Midbrain (tissue), 1 donor: ENCODE data around the gene ADAMTS18.

Source experiments
- DNase-seq: peaks from one replicate; lab custom pipeline; 2025; lab: John Stamatoyannopoulos, UW

Gene ADAMTS18

DNA sequence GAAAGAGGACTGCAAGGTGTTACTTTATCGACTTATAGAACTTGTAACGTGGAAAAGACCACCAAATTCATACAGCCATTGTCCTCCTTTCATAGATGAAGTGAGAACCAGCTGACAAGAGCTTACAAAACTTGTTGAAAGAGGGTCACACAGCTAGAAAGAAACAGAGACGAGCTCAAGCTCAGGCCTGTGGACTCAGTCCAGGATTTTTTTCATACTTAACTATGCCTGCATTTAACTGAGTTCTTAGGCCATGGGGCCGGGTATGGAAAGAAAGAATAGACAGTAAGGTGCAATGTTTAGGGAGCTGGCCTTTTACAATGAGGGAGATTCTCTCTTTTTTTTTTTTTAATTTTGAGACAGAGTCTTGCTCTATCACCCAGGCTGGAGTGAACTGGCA lies 106.1 kb downstream of the ADAMTS18 start:
- DNase-seq: no peak

GRCh38 chr16:77328274-77328673 lies 106.6 kb downstream of the ADAMTS18 start:
- DNase-seq: no peak

DNA sequence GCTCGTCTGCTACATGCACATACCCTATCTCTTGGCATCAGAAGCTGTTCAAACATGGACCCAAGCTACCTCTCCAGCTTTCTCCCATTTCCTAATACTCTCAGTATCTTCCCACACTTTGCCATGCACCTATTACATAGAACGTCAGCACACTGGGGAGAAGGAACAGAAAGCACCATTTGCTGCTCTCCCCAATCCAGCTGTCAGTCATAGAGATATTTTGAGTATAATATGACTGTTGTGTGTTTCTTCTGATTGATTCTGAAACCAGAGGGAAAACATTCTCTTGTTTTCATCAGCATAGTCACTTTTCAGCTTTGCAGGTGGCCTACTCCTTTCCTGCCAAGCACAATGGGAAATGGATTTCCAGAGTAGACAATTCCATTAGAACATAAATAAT lies 107.1 kb downstream of the ADAMTS18 start:
- DNase-seq: no peak

DNA sequence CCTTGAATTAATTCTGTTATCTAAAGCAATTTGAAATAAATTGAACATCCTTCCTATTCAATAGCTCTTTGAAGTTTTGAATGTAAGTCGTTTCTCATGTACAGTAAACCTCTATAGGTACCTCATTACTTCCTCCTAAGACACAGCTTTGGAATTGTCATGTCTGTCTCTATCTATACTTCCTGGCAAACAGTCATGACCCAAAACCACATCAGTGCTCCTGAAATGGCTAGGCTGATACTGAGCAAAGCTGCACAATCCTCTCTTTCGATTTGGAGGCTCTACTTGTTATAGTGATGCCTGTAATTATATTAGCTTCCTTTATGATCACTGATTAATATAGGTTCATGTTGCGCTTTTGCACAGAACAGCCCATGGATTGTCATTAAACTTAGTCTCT lies 110.1 kb downstream of the ADAMTS18 start:
- DNase-seq: no peak

DNA sequence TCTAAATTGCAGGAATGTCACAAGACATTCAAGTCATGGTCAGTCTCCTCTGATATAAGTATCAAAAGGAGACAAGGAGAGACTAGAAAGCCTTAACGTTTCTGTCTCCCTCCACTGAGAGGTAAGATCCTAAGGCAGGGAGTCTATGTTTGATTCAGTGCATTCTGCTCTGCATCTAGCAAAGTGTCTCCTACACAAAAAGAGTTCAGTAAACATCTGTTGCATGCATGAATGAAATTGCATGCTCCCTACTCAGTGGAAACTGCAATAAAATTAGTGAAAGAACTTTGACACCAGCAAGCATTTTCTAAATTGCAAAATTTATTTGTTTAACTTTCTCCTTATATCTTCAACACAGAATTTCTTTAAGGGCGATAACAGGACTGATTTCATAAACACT lies 111.1 kb downstream of the ADAMTS18 start:
- no peak for DNase-seq

- no peak for DNase-seq
Measured at GRCh38 chr16:77322757-77323156, 112.1 kb downstream of the ADAMTS18 start.

- DNase-seq: no peak
Measured at GRCh38 chr16:77317059-77317458, 117.8 kb downstream of the ADAMTS18 start.

DNA sequence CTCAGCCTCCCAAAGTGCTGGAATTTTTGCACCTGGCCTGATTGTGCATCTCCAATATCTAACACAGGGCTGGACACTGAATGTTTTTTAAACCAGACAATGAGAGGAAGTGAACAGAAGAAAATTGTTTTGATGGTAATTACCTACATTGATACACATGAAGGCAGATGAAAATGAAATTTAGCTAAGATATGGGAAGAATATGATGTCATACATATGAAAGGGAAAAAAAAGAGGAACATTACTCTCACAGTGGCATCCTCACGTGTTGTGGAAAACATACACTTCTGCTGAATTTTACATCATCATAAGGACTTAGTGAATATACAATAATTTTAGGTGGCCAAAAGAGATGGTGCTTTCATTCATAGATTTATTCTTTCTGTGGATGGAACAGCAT lies 124.0 kb downstream of the ADAMTS18 start:
- DNase-seq: no peak

GRCh38 chr16:77308163-77308561 lies 126.7 kb downstream of the ADAMTS18 start:
- DNase-seq: no peak

- no peak for DNase-seq
Measured at GRCh38 chr16:77307426-77308162, 127.2 kb downstream of the ADAMTS18 start.

DNA sequence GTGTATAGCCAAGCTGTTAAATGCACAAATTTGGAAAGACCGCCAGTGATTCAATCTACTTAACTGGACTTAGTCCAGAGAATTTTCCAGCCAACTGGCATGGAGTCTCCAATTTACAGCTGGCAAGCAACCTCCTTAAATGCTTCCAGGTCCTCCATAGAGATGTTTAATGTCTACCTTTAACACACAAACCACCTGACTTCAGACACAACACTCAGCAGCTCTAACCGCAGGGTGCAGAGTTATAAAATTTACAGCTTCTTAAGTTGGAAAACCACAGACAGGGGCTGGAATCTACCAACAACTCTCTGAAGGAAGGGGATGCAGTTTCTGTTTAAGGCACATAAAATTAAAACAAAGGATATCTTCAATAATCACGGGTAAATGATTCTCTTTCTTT lies 128.8 kb downstream of the ADAMTS18 start:
- DNase-seq: no peak

- DNase-seq: no peak
Measured at GRCh38 chr16:77304877-77305276, 130.0 kb downstream of the ADAMTS18 start.

DNA sequence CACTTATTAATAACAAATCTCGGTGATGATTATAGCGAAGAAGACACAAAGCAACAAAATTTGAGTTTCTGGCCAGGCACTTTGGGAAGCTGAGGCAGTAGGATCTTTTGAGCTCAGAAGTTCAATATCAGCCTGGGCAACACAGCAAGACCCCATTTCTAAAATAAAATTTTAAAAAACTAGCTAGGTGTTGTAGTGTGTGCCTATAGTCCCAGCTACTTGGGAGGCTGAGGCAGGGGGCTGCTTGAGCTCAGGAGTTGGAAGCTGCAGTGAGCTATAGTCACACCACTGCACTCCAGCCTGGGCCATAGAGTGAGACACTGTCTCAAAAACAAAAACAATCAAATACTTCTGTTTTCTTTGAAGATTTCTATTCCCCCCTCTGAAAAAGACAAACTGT lies 130.7 kb downstream of the ADAMTS18 start:
- DNase-seq: no peak

DNA sequence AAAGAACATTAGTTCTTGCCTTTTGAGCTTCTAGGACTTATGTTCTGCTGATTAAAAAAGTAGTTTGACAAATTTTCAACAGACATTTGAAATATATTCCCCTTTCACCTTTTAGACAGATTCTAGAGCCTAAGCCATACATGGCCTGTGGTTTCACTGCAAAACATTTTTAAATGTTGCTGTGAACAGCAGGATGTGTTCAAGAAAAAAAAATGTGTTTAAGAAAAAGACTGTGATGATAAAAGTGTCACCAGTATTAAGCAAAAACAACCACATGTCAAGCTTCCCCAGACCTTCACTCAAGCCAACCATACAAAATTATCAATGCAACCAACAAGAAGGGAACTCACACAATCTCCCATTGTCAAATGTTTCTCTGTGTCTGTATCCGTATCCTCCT lies 132.2 kb downstream of the ADAMTS18 start:
- DNase-seq: no peak

DNA sequence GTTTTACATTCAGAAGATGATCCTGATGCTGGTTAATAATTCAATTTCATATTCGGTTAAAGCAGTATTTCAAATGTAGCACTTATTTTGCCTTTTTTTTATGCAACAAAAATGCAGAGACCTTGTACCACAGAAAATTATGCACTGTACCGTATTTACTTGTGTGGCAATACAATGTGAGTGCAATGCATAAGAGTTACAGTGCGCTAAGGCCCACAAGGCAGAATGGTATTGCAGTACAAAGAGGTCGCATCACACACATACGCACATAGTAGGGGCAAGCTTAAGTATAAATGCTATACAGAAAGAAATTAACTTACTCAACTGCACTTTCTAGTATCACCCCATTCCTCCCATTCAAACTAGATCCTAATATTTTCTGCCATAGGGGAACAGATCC lies 132.6 kb downstream of the ADAMTS18 start:
- no peak for DNase-seq

DNA sequence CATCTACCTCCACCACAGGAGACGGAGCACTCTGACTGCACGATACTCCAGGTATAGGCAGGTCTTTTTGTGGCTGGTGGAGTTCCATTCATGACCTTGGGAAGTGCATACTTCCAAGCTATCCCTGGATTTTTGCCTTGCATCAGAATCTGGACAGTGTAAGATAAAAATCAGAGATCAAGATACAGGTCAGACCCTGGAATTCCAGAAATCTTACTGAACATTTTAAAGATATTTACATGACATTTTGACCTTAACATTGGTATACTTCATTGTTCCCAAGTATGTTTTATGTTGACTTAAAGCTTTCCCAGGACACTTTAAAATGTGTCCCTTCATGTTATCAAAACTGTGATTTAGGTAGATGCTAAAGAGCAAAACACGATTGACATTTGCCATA lies 134.6 kb downstream of the ADAMTS18 start:
- DNase-seq: no peak

- DNase-seq: no peak
Measured at GRCh38 chr16:77299395-77299794, 135.4 kb downstream of the ADAMTS18 start.

GRCh38 chr16:77298418-77299360 lies 136.1 kb downstream of the ADAMTS18 start:
- no peak for DNase-seq

- DNase-seq: no peak
Measured at GRCh38 chr16:77297996-77298395, 136.8 kb downstream of the ADAMTS18 start.

- DNase-seq: no peak
Measured at GRCh38 chr16:77295896-77296295, 138.9 kb downstream of the ADAMTS18 start.

GRCh38 chr16:77290451-77291115 lies 144.3 kb downstream of the ADAMTS18 start:
- DNase-seq: no peak

- no peak for DNase-seq
Measured at GRCh38 chr16:77289331-77289809, 145.5 kb downstream of the ADAMTS18 start.
